Raji (cell line): Measurements from ENCODE around the gene USP43.

ENCODE experiments used
- POLR2A ChIP-seq: IDR thresholded peaks from 2 replicates; pipeline ENCODE4 v1.6.1; 2011; ENCODE audit warnings: low read depth, low read length, control low read depth; ENCODE audit not compliant: insufficient read depth

USP43 gene

DNA sequence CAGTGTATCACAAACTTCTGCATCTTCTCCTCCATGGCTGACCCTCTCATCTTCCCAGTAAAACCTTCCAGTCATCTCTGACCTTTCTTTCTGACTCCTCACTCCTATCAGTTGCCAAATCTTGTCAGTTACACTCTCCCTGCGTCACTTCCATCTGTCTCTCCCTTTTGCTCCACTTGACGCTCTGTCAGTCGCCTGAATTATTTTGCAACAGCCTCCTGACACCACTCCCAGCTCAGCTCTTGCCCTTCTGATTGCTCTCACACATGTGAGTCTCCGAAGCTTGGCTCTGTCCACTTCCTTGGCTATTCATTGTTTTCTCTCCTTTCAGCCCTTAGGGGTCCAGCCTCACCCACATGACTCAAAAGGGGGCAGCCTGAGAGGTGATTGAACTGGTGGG, 118.3 kb downstream of the USP43 start:
- no peak for TF ChIP-seq POLR2A

- TF ChIP-seq POLR2A = no peak
Observed at GRCh38 chr17:9765322-9765721, 120.0 kb downstream of the USP43 start.

DNA sequence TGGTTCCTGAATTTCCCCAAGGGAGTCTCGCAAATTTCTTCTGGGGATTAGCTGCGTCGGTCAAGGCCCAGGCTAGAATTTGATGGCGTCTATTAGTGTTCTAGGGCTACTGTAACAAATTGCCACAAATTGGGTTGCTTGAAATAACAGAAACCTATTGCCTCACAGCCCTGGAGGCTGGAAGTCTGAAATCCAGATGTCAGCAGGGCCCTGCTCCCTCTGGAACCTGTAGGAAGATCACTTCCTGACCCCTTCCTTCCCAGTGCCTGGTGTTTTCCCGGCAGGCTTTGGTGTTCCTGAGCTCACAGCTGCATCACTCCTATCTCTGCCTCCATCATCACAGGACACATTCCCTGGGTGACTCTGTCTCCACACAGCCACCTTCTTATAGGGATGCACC, 121.7 kb downstream of the USP43 start:
- TF ChIP-seq POLR2A = no peak

- TF ChIP-seq POLR2A = no peak
Observed at GRCh38 chr17:9767432-9767991, 122.2 kb downstream of the USP43 start.

DNA sequence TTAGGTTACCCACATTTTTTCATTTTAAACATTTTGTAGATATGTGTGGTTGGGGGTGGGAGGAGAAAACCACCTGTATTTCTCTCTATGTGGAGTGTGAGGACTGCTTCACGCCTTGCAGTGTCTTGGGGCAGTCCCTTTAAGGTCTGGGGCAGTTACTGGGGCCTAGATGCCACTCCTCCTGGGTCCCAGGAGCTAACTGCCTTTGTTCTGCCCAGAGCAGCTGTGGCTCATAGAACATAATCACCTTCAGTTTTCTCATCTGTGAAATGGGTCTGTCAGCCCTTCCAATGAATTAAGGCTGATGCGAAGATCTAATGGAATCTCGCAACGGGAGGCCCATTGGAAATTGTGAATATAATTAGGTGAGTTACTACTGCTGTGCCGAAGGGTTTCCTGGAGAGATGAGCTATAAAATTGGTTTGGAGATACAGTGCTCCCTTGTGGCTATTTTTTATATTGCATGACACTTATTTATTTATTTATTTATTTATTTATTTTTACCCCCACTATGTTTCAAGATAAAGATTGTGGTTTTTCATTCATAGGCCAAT, 123.1 kb downstream of the USP43 start:
- no peak for TF ChIP-seq POLR2A

GRCh38 chr17:9769036-9769695, 123.8 kb downstream of the USP43 start:
- TF ChIP-seq POLR2A = no peak

DNA sequence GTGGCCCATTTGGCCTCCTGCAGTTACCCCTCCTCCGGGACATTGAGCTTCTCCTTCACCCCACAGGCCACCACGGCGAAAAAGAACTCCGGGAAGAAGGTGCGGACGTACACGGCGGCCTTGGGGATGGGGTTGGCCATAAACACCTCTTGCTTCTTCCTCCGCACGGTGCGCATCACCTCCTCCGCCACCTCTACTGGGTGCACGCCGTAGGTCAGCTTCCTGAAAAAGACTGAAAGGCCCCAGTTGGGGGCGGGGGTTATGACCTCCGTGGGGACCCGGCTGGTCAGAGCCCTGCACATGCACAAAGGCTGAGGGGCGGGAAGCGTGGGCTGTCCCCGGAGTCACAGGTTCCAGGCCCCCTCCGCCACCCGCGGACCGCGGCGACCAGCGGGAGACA, 126.1 kb downstream of the USP43 start:
- no peak for TF ChIP-seq POLR2A

GRCh38 chr17:9772658-9773057, 127.3 kb downstream of the USP43 start:
- TF ChIP-seq POLR2A = no peak

GRCh38 chr17:9776911-9777310, 131.6 kb downstream of the USP43 start:
- TF ChIP-seq POLR2A = no peak
